ENCODE results near the gene CFAP410. TPM values are rescaled to one million over a fixed set of nuclear protein-coding genes. Genes with fewer than 3 reads are reported as not detected.
A peak's percentile ranks its signal among the peaks of the same experiment; 100 is the strongest.
"Not testable (repeated sequence)": the region's sequence is repeated elsewhere in the genome, so short reads cannot be mapped to it uniquely, and the experiment has no call there.

CFAP410 gene
- total RNA-seq, 2 donors from 2014 or later: 48.0 to 54.2 TPM

GRCh38 chr21:44364151-44365053 is 25.2 kb upstream of the CFAP410 start:
- DNase-seq: no peak
- no peaks in the 10 kb centered on the region for H3K27me3 Mint-ChIP-seq
- no peaks in the 10 kb centered on the region for H3K9me3 ChIP-seq (ENCODE audit: control insufficient read depth, low read length, poor library complexity, severe bottlenecking)
- no peaks in the 10 kb centered on the region for H3K36me3 Mint-ChIP-seq (ENCODE audit: low read depth)
- H3K27ac Mint-ChIP-seq: no peak overlapping the region
- no peak for ATAC-seq
- peaks cover 8% of the 10 kb centered on the region for H3K4me1 Mint-ChIP-seq
- H3K4me3 Mint-ChIP-seq: no peak overlapping the region

GRCh38 chr21:44363278-44363677 is 24.1 kb upstream of the CFAP410 start:
- no peak for DNase-seq
- H3K36me3 Mint-ChIP-seq (ENCODE audit: low read depth): no peaks in the 10 kb centered on the region
- no peak overlapping the region for H3K27ac Mint-ChIP-seq
- no peak overlapping the region for H3K4me3 Mint-ChIP-seq
- peaks cover 11% of the 10 kb centered on the region for H3K4me1 Mint-ChIP-seq
- H3K9me3 ChIP-seq (ENCODE audit: control insufficient read depth, low read length, poor library complexity, severe bottlenecking): no peaks in the 10 kb centered on the region
- H3K27me3 Mint-ChIP-seq: no peaks in the 10 kb centered on the region
- ATAC-seq: no peak

- H3K4me3 Mint-ChIP-seq: not testable (repeated sequence)
Observed at GRCh38 chr21:44361903-44362302, 22.7 kb upstream of the CFAP410 start.

GRCh38 chr21:44360159-44360558 is 21.0 kb upstream of the CFAP410 start:
- Mint-ChIP-seq H3K36me3 (ENCODE audit: low read depth) (peaks cover 3% of the 10 kb centered on the region), H3K27ac (peak overlapping the region; percentile 8), H3K4me1 (peaks cover 11% of the 10 kb centered on the region), H3K27me3 (no peaks in the 10 kb centered on the region), H3K4me3 (no peak overlapping the region)
- DNase-seq (no peak), ATAC-seq (peak; percentile 35)
- H3K9me3 ChIP-seq (ENCODE audit: control insufficient read depth, low read length, poor library complexity, severe bottlenecking): no peaks in the 10 kb centered on the region

More at GRCh38 chr21:44361903-44362302, 22.7 kb upstream of the CFAP410 start:
- not testable (repeated sequence) for ATAC-seq; H3K9me3 ChIP-seq (ENCODE audit: control insufficient read depth, low read length, poor library complexity, severe bottlenecking); H3K36me3 Mint-ChIP-seq (ENCODE audit: low read depth); H3K27me3 Mint-ChIP-seq; DNase-seq; H3K4me1 Mint-ChIP-seq; H3K27ac Mint-ChIP-seq

GRCh38 chr21:44359396-44359795 is 20.2 kb upstream of the CFAP410 start:
- Mint-ChIP-seq H3K27me3 (no peaks in the 10 kb centered on the region), H3K4me1 (peaks cover 17% of the 10 kb centered on the region), H3K4me3 (no peak overlapping the region), H3K36me3 (ENCODE audit: low read depth) (peaks cover 3% of the 10 kb centered on the region), H3K27ac (no peak overlapping the region)
- DNase-seq (no peak), ATAC-seq (no peak)
- no peaks in the 10 kb centered on the region for H3K9me3 ChIP-seq (ENCODE audit: control insufficient read depth, low read length, poor library complexity, severe bottlenecking)

GRCh38 chr21:44357064-44357837 is 18.1 kb upstream of the CFAP410 start:
- no peaks in the 10 kb centered on the region for H3K27me3 Mint-ChIP-seq
- no peaks in the 10 kb centered on the region for H3K9me3 ChIP-seq (ENCODE audit: control insufficient read depth, low read length, poor library complexity, severe bottlenecking)
- H3K4me1 Mint-ChIP-seq: peaks cover 37% of the 10 kb centered on the region
- H3K27ac Mint-ChIP-seq: no peak overlapping the region
- no peak overlapping the region for H3K4me3 Mint-ChIP-seq
- peaks cover 3% of the 10 kb centered on the region for H3K36me3 Mint-ChIP-seq (ENCODE audit: low read depth)
- no peak for DNase-seq
- no peak for ATAC-seq

GRCh38 chr21:44356636-44357035 is 17.4 kb upstream of the CFAP410 start:
- no peaks in the 10 kb centered on the region for H3K9me3 ChIP-seq (ENCODE audit: control insufficient read depth, low read length, poor library complexity, severe bottlenecking)
- no peak for ATAC-seq
- Mint-ChIP-seq H3K4me1 (peaks cover 38% of the 10 kb centered on the region), H3K27ac (no peak overlapping the region), H3K27me3 (no peaks in the 10 kb centered on the region), H3K4me3 (no peak overlapping the region), H3K36me3 (ENCODE audit: low read depth) (peaks cover 3% of the 10 kb centered on the region)
- no peak for DNase-seq

GRCh38 chr21:44356160-44356559 is 17.0 kb upstream of the CFAP410 start:
- peaks cover 38% of the 10 kb centered on the region for H3K4me1 Mint-ChIP-seq
- peaks cover 3% of the 10 kb centered on the region for H3K36me3 Mint-ChIP-seq (ENCODE audit: low read depth)
- H3K9me3 ChIP-seq (ENCODE audit: control insufficient read depth, low read length, poor library complexity, severe bottlenecking): no peaks in the 10 kb centered on the region
- no peak overlapping the region for H3K27ac Mint-ChIP-seq
- ATAC-seq: no peak
- no peak for DNase-seq
- H3K4me3 Mint-ChIP-seq: no peak overlapping the region
- H3K27me3 Mint-ChIP-seq: no peaks in the 10 kb centered on the region

- DNase-seq: no peak
- peaks cover 38% of the 10 kb centered on the region for H3K4me1 Mint-ChIP-seq
Observed at GRCh38 chr21:44354775-44355771, 15.9 kb upstream of the CFAP410 start.

GRCh38 chr21:44354001-44354405 is 14.8 kb upstream of the CFAP410 start:
- Mint-ChIP-seq H3K27me3 (no peaks in the 10 kb centered on the region), H3K36me3 (ENCODE audit: low read depth) (peaks cover 3% of the 10 kb centered on the region), H3K4me1 (peaks cover 38% of the 10 kb centered on the region), H3K4me3 (peak overlapping the region; percentile 93), H3K27ac (peak overlapping the region; percentile 90)
- no peaks in the 10 kb centered on the region for H3K9me3 ChIP-seq (ENCODE audit: control insufficient read depth, low read length, poor library complexity, severe bottlenecking)
- peak; percentile 17 for ATAC-seq
- DNase-seq: no peak

More at GRCh38 chr21:44354775-44355771, 15.9 kb upstream of the CFAP410 start:
- H3K36me3 Mint-ChIP-seq (ENCODE audit: low read depth): peaks cover 3% of the 10 kb centered on the region
- H3K27me3 Mint-ChIP-seq: no peaks in the 10 kb centered on the region
- peak overlapping the region; percentile 90 for H3K27ac Mint-ChIP-seq
- H3K4me3 Mint-ChIP-seq: peak overlapping the region; percentile 93
- no peak for ATAC-seq
- no peaks in the 10 kb centered on the region for H3K9me3 ChIP-seq (ENCODE audit: control insufficient read depth, low read length, poor library complexity, severe bottlenecking)

GRCh38 chr21:44353191-44353970 is 14.2 kb upstream of the CFAP410 start, which contains the start of gene TRPM2:
TRPM2 (plus strand) TSS chr21:44353621; CDS start chr21:44353701, 80 bp downstream.
- DNase-seq (no peak), ATAC-seq (peak; percentile 88)
- Mint-ChIP-seq H3K4me3 (peak within 1 kb of the TSS; percentile 93), H3K27ac (peak within 1 kb of the TSS; percentile 90), H3K27me3 (no peaks in the 10 kb centered on the region), H3K36me3 (ENCODE audit: low read depth) (peaks cover 3% of the 10 kb centered on the region), H3K4me1 (peaks cover 34% of the 10 kb centered on the region)
- no peaks in the 10 kb centered on the region for H3K9me3 ChIP-seq (ENCODE audit: control insufficient read depth, low read length, poor library complexity, severe bottlenecking)

Data from T-helper 17 cell (primary cell).